Stimulated activated CD4-positive, alpha-beta T cell treated with anti-CD3 and anti-CD28 coated beads, Interleukin-2, amount 100 ng/mL, for 24 hours (primary cell): ENCODE data around the gene LUC7L2.
"Not testable (repeated sequence)": the region's sequence is repeated elsewhere in the genome, so short reads cannot be mapped to it uniquely, and the experiment has no call there.

Experiments
- DNase-seq, 2 donors: peaks; one replicate each; pipeline ENCODE4 v3.0.0-alpha.2; 2020

Gene LUC7L2

DNA sequence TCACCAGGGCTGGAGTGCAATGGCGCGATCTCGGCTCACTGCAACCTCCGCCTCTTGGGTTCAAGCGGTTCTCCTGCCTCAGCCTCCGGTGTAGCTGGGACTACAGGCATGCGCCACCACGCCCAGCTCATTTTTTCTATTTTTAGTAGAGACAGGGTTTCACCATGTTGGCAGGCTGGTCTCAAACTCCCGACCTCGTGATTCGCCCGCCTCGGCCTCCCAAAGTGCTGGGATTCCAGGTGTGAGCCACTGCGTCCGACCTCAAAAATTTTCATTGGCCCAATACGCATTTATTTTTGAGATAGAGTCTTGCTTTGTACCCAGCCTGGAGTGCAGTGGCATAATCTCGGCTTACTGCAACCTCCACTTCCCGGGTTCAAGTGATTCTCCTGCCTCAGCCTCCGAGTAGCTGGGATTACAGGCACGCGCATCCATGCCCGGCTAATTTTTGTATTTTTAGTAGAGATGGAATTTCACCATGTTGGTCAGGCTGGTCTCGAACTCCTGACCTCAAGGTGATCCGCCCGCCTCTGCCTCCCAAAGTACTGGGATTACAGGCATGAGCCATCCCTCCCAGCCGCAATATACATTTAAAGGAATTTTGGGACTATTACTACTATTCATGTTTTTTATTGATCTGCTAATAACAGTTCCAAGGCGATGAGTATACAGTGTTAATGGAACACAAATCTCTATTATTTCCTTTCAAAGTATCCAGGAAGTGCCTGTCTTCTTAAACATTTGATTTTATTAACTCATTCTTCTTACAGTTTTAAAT, 1.8 kb upstream of the LUC7L2 start:
- DNase-seq, result not testable (repeated sequence)

DNA sequence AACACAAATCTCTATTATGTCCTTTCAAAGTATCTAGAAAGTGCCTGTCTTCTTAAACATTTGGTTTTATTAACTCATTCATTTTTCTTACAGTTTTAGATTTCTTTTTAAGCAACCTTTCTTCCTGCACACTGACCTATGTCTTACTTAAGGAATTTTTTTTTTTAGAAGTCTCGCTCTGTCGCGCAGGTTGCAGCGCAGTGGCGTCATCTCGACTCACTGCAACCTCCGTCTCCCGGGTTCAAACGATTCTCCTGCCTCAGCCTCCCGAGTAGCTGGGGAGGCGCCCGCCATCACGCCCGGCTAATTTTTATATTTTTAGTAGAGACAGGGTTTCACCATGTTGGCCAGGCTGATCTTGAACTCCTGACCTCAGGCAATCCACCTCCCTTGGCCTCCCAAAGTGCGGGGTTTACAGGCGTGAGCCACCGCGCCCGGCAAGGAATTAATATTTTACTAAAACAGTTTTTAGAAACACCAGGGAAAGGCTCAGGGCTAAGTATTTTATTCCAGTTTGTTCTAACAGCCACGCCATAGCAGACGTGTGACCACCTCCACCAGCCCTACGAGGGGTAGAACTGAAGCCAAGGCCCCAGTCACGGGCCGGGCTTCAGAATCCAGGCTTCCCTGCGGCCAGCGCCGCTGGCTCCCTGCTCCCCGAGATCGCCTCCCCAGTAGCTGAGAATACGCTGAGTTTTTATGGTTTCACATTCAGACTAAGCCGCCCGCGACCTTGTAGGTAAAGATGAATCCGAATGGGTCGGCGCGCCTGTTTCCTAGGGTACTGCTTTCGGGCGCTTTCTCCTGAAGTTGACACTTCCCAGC, 941 bp upstream of the LUC7L2 start:
- peak; percentile 48 for DNase-seq

DNA sequence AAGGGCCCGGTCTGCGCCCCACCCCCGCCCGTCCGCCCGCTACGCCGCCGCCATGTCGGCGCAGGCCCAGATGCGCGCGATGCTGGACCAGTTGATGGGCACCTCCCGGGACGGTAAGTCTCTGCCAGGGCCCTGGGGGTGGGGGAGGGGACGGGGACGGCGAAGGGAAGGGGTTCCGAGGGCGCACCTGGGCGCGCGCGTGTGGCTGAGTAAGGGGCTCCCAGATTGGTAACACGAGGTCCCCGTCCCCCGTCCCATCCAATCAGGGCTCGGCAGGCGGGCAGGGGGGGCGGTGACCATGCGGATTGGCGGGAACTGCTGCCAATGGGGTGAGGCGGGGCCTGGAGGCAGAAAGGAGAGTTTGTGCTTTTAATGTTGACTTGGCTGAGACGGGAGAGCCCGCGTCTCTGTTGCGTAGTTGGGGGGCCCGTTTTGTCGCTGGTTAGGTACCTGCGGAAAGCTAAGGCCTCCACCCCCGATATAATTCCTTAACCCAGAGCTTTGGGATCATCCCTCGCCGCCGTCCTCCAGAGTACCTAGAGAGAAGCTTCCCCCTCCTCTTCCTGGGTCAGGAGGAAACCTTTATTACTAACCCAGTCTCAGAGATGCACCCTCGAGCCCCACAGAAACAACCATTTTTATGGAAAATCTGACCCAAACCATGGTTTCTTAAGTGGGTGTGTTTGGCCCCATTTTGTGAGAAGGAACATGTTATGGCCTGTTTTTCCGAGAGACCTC, 685 bp downstream of the LUC7L2 start:
- DNase-seq, result peak; percentile 98 to 99

DNA sequence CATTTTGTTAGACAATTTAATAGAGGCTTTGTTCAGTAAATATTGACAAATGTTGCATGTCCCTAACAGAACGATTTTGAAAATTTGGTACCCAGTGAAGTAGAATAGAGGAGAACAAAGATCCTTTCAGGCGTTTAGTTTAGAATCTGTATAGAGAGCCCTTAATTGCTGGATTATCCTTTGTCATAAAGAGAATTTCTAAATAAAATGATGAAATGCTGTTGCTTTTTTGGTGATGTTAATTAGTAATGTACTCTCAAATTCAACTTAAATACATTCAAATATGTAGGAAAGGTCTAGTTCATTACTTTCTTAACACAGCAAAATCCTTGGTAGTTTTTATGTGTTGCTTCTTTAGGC, 1.2 kb downstream of the LUC7L2 start:
- DNase-seq, result no peak

DNA sequence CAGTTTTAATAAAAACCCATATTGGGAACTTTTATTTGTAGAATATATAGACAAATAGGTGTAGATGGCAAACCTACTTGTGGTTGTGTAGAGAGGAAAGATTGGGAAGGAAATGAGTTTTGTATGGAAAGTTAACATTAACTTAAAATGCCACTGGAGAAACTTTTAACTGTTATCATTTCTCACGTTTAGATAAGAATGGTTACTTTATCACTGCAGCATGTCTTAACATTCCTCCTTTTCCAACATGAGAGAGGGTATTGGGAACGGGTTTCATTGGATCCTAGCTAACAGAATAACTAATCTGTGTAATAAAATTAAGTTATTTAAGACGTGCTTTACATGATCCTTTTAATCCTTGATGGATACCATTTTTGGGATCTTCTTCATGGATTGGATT, 1.8 kb downstream of the LUC7L2 start:
- DNase-seq, result no peak

DNA sequence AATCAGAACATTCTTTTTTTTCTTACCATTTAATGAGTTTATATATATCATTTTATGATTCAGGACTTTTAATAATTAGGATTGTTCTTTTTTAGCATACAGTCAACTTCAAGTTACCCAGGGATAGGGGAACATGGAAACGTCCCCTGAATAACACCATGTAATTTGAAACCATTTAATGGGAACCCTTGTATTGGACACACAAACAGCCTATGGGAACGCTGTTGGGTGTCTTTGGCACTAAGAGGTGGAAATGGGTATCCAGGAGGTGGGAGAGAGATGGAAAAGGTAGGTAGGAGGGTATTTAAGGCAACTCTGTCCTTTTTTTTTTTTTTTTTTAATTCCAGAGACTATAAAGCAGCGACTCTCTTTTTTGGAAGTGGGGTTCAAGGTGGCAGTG, 2.6 kb downstream of the LUC7L2 start:
- DNase-seq, result no peak

DNA sequence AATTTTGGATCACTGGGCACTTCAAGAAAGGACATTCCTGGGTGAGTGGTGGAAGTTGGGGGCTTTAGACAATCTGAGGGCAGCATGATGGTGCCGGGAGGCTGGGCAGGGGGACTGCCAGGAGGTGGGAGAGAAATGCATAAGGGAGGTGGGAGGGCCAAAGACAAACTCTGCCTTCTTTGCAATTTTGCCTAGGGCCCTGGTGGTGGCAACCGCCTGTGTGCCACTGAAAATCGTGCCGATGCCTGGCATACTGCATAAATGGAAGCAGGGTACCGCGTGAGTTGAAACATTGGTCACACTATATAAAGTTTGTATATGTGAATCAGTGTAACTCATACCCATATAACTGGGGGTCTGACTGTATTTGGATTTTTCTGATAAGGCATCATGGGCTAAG, 3.3 kb downstream of the LUC7L2 start:
- DNase-seq, result no peak

DNA sequence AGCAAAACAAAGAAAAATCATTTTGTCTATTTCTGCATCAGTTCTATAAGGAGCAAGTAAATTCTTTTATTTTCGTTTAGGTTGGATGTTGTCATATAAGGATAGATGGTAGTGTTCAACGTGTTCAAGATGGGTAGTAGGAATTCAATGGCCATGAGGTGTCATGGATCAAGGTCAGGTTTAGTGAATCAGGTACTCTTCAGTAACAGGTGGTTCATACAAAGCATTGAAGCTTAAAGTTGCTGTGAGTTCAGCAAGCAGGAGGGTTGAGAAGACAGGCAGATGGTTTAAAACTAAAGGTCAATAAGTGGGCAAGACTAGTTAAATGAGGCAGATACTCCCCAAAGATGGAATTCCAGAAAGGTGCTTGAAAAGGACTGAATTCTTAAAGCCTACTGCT, 5.6 kb downstream of the LUC7L2 start:
- DNase-seq, result no peak

DNA sequence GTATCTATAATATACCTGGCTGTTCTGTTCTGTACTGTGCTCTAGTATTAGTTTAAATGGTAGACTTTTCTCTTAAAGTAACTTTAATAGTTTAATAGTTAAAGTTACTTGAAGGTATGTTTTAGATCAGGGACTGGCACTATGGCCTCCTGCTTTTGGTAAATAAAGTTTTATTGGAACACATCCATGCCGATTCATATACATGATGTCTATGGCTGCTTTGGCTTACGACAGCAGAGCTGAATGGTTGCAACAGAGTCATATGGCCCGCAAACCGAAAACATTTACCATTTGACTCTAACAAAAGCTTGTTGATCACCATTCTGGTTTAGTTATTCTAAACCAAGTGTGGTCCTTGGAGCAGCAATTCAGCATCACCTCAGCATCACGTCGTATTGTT, 6.7 kb downstream of the LUC7L2 start:
- DNase-seq, result no peak

DNA sequence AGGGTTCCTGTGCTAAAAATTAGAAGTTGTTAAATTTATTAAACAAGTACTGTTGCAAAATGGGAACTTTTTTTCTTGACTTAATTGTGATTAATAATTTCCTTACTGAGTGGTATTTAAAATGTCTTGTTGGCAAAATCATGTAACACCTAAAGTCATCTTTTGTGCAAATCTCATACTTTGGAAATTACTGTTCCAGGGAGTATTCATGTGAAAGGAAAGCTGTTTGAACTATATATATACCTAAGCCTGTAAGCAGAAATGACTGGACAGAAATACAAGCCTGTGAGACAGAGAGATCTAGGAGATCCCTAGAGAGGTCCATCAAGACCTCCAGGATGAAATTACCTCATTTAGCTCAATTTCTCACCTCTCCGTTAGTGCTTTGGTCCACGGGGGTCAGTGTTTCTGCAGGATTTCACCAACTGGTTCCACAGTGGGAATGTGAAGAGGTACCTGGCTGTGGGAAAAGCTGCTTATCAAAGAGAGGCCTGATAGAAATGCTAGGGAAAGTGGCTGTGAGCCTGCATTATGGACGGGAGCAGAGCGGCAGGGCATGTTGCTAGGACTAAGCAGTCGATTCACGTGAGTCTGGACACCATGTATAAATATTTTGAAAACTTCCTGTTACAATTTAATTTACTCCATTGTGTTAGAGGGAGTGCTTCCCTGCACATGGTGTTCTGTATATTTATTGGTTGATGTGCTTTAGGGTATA, 7.9 kb downstream of the LUC7L2 start:
- no peak for DNase-seq

DNA sequence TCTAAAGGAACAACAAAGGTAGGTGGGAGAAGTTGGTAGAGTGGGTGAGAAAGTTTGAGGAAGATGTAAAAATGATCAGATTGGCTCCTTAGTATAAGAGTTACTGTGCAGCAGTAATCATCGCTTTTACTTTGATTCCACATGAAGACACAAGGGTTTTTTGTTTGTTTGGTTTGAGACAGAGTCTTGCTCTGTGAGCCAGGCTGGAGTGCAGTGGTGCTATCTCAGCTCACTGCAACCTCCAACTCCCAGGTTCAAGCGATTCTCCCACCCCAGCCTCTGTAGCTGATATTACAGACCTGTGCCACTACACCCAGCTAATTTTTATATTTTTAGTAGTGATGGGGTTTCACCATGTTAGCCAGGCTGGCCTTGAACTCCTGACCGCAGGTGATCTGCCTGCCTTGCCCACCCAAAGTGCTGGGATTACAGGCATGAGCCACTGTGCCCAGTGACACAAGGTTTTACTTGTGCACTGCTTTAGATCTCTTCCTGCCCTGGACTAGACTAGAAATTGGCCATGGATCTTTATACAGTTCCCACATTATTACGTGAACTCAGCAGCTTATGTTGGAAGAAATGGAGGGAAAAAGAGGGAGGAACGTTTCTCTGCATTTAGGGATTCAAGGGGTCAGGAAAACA, 10.7 kb downstream of the LUC7L2 start:
- no peak for DNase-seq

DNA sequence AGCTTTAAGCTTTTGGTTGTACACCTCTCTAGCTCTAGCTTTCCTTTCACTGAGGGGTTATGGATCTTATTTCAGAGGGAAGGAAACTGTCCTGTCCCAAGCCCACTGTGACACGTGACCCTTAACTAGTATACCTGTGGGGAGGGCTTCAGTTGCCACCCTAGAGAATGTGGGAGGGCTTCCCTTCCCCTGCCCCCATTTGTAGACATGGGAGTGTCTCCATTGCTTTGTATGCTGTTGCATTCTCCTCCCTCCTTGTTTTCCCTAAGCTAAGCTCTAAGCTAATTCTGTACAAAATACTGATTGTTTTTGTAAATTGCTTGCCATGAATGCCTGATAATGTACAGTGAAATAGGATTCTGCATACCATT, 11.2 kb downstream of the LUC7L2 start:
- DNase-seq, result no peak

DNA sequence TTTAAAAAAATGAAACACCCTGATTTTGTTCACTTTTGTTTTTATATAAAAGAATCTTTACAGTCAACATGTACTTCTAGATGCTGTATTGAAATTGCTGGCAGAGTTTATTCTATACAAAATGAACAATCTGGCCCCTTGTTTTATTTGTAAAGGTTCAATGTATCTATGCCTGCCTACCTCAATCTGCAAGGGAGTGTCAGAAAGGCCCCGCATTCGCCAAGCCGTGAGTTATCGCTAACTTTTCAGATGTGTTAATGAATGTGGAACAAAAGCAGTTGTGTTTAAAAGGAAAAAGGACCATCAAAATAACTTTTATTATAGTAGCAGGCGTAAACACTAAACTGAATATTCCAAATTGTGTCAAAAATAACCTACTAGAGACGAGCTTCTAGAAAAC, 14.6 kb downstream of the LUC7L2 start:
- no peak for DNase-seq

DNA sequence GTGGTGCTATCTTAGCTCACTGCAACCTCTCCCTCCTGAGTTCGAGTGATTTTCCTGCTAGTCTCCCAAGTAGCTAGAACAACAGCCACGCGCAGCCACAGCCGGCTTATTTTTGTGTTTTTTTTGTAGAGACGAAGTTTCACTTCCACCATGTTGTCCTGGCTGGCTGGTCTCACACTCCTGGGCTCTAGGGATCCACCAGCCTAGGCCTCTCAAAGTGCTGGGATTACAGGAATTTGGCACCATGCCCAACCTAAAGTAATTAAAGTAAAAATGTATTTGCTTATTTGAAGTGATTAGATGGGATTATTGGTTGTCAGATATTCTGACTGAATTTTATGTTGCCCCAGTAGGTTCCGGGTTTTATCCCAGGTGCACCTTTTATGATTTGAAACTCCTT, 22.7 kb downstream of the LUC7L2 start:
- no peak for DNase-seq

DNA sequence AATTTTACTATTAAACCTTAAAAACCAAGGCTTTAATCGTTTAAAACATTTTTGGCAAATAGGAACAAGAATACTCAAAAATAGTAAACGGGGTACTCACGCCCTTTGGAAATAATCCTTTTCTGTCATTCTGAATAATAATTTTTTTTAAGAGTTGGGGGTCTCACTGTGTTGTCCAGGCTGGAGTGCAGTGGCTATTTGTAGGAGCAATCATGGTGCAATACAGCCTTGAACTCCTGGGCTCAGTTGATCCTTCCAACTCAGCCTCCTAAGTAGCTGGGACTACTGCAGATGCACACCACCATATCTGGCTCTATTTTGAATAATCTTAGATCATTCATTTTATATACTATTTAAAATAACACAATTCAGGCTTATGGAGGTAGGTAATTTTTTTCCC, 24.9 kb downstream of the LUC7L2 start:
- no peak for DNase-seq

DNA sequence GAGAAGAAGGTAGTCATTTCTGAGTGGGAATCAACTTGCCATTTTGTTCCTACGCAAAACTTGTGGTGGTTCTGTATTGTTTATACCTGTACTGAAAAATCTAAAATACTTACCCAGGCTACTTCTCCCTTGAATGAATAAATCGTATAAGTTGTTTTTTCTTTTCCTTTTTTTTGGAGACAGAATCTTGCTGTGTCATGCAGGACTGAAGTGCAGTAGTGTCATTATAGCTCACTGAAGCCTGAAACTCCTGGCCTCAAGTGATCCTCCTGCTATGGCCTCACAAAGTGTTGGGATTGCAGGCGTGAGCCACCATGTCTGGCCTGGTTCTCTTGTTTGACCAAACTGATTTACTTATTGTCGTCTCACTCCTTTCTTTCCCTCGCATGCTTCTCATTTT, 27.9 kb downstream of the LUC7L2 start:
- DNase-seq, result no peak

DNA sequence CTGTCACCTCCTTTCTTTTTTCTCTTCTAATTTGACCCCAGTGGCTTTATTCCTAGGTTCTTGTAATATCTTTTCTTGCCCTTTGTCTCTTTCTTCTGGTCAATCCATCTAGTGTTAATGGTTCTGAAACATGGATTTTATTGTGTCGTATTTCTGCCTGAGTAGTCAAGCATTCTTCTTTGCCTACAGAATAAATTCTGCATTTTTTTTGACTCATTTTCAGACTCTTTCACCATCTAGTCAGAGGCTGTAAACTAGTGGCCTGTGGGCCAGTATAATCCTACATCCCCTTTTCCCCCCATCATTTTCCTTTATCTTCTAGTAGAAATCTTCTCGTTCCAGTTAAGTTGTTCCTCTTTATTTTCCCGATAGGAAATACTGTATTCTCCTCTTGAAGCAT, 29.4 kb downstream of the LUC7L2 start:
- no peak for DNase-seq

DNA sequence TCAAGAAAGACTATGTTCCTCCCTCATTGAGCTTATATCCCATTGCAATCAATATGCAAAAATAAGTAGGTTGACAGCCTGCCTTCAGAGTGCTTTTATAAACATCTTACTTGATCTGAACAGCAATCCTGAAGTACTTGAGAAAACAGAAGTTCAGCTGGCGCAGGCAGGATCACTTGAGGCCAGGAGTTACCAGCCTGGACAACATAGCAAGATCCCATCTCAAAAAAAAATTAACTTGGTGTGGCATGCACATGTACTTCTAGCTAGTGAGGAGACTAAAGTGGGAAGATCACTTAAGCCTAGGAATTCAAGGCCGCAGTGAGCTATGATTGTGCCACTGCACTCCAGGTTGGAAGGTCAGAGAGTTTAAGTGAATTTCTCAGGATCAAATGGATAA, 30.1 kb downstream of the LUC7L2 start:
- DNase-seq, result no peak

DNA sequence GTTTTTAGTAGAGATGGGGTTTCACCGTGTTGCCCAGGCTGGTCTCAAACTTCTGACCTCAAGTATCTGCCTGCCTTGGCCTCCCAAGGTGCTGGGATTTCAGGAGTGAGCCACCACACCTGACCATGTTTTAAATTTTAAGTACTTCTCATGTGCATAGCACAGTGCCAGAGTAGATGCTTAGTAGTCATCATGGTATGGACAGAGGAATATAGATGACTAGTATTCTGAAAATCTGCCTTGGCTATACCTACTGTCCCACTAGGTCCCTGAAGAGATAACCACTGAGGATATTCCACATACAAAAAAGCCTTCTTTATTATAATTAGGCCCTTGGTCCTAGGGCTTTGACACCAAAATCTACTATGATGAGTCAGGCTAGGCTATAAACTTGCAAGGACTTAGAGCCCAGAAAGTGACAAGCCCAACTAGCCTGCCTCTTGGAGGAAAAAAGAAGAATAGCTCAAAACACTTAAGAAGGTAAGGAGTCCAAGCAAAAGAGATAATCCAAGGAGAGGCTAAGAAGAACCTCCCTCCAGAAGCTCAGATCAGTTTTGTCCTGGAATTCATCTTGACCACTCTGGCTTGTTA, 34.0 kb downstream of the LUC7L2 start:
- DNase-seq, result no peak

DNA sequence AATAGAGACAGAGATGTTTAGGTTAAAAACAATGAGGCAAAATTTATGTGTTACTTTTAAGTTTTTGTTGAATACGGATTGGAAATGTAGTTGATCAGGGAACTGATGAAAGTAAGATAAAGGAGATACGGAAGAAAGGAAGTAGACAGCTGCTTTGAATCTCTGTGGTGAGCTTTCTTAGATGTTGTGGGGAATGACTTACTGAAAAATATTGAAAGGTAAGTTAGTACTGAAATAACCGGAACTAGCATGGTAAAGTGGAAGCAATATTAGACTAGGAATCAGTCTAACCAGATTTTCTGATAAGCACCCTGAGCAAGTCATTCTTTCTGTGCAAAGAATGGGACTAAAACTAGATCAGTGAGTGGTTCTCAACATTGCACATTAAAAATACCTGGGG, 34.8 kb downstream of the LUC7L2 start:
- no peak for DNase-seq

DNA sequence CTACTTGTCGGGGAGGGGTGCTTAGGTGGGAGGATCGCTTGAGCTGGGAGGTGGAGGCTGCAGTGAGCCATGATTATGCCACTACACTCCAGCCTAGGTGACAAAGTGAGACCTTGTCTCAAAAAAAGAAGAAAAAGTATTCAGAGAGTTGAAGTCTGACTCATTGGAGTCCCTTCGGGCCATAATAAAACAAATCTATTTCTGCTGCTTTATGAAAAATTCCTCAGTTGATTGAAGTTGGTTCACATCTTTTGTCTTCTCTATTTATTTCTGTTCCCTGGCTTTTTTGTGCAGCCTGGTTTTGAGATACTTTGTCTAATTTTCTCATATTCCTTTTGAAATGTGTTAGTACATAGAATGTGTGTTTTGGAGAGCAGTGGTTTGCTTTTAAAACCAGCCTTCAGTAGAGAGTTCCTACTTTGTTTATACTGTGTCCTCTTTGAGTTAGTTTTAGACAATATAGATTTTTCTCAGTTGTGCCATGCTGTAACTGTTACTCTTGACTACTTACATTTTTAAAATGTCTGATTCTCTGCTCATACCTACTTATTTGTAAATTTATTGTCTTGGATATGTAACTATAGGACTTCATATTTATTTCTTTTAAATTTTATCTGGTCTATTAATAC, 36.7 kb downstream of the LUC7L2 start:
- no peak for DNase-seq

DNA sequence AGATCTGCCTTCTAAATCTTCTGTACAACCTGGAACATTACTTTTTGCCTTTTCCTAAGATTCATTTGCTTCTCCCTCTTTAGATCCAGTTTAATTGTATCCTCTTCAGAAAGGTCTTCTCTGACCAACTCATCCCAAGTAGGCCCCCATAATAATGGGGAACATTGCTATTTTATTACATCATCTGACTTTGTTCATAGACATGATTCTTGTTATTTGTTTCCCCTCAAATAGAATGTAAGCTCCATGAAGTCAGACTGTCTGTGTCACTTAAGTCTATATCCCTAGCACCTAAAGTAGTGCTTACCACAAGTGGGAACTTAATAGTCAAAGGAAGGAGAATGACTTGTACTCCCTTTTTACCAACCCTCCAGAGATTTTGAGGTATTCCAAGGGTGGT, 37.5 kb downstream of the LUC7L2 start:
- no peak for DNase-seq
